Heart right ventricle (tissue), 16 donors: Measurements from ENCODE around the gene NCAPG2. TPM values are rescaled to one million over a fixed set of nuclear protein-coding genes. Genes with fewer than 3 reads are reported as not detected.

ENCODE experiments used
- ATAC-seq, 8 donors: fragments of 200-7000 bp; cut with Tn5 transposase; one replicate each; pipeline ENCODE4 v1.9.1; 2020; ENCODE audit warnings: mild to moderate bottlenecking in 8 of 8, moderate library complexity in 8 of 8, moderate number of reproducible peaks in 1 of 8
- DNase-seq, 2 donors: peaks; one replicate each; pipeline ENCODE4 v3.0.0-alpha.2; 2020
- H3K27ac ChIP-seq, 10 donors: fragments of 200-600 bp; sonication (generic) in 2 of 10; one replicate each; pipeline versions ENCODE4 v1.5.0 to v1.8.0; 2020 to 2022; ENCODE audit warnings: mild to moderate bottlenecking in 3 of 10
- H3K27me3 ChIP-seq, 7 donors: fragments of 200-600 bp; one replicate each; pipeline ENCODE4 v1.8.0; 2021 to 2022; ENCODE audit warnings: mild to moderate bottlenecking in 2 of 7
- H3K36me3 ChIP-seq, 9 donors: fragments of 200-600 bp; sonication (generic) in 1 of 9; one replicate each; pipeline versions ENCODE4 v1.5.0 to v1.8.0; 2020 to 2022; ENCODE audit warnings: mild to moderate bottlenecking in 2 of 9
- H3K4me1 ChIP-seq, 9 donors: fragments of 200-600 bp; sonication (generic) in 1 of 9; one replicate each; pipeline versions ENCODE4 v1.5.0 to v1.8.0; 2020 to 2022; ENCODE audit warnings: mild to moderate bottlenecking in 4 of 9
- H3K4me3 ChIP-seq, 10 donors: fragments of 200-600 bp; sonication (generic) in 2 of 10; one replicate each; pipeline versions ENCODE4 v1.5.0 to v1.8.0; 2020 to 2022; ENCODE audit warnings: mild to moderate bottlenecking in 7 of 10, moderate library complexity in 2 of 10
- H3K9me3 ChIP-seq, 11 donors: fragments of 200-600 bp in 10 of 11; sonication (generic) in 2 of 11; one replicate each; pipeline versions ENCODE4 v1.5.0 to v1.8.0; 2013 to 2022; ENCODE audit warnings: mild to moderate bottlenecking in 2 of 11, control low read depth in 1 of 11, moderate library complexity in 1 of 11
- CTCF ChIP-seq, 9 donors: fragments of 200-600 bp; sonication (generic) in 2 of 9; IDR thresholded peaks; one replicate each; pipeline versions ENCODE4 v1.5.0 to v1.8.0; 2021 to 2022; ENCODE audit warnings: antibody characterized with exemption in 9 of 9, mild to moderate bottlenecking in 5 of 9, moderate library complexity in 1 of 9
- WGBS, 2 donors: extraction: QIAGEN DNeasy Blood & Tissue Kit; methylation state at CpG; one replicate each; pipeline ENCODE4 v1.1.7; 2013; ENCODE audit warnings: inconsistent platforms in 1 of 2; 5-methylcytosine and 5-hydroxymethylcytosine counted together
- intact Hi-C, 10 donors: fragments of 100-400 bp; cut with DNase I; formaldehyde crosslinking; loops; one replicate each; pipeline versions ENCODE4 v1.11.1 to v1.14.2; 2022
- polyA plus RNA-seq, 2 donors: library from polyadenylated mRNA; stranded (reverse); fragments of 200-250 nt; gene quantifications; one replicate each; pipeline ENCODE4 v1.2.3, GENCODE V29; 2013
- total RNA-seq, 10 donors: library from RNA; stranded (reverse); fragmentation: NEBNext Ultra II Directional in 3 of 10; extraction: Animal tissue kit (Norgen Biotek cat#: 25700) in 3 of 10; gene quantifications; one replicate each; pipeline versions ENCODE4 v1.2.1 to v1.2.4, GENCODE V29; 2021 to 2023
- donor health status: Arrhythmogenic right ventricular cardiomyopathy.
- donor health status: ischemic (EF 13 %, LVEDD 7.1; RV severe dilation, severe dysfunction).
- donor health status: healthy with polysubstance abuse.
- donor health status: DM: no; HTN: yes; CAD: no.
- donor health status: DM: no; HTN: no; CAD: no.
- donor health status: ischemic (EF 25% LVEDD 6.9; RV normal size, moderate dysfunction).
- donor health status: ischemic (EF 25% LVEDD 5.7; RV mildly dilated, moderate dysfunction).
- donor health status: healthy.
- donor health status: DM: yes; HTN: yes; CAD: no.
- donor health status: Ischemic cardiomyopathy.
- donor health status: ischemic (EF 35%, LVEDD 5.7; RV mildly dilated, moderate dysfunction).
- donor health status: nonischemic (EF 11% LVEDD 7.7; RV severe dilation, severe dysfunction).
- donor health status: DM: yes; HTN: yes; CAD: no.
- donor health status: PGD.
- donor health status: ischemic (EF 29% LVEDD 5.4; RV normal size, mild dysfunction).
- donor health status: nonischemic (EF 23%, LVEDD 6.1; RV moderate dilation, normal function).

NCAPG2 gene
- total and polyA plus RNA-seq, 12 donors: 1.3 to 8.0 (median 4.6) TPM

- Histone ChIP-seq H3K4me1 (peaks cover 9 to 24% (median 15%) of the 10 kb centered on the region in 9 donors), H3K9me3 (peaks cover 0 to 18% (median 10%) of the 10 kb centered on the region in 11 donors), H3K36me3 (no peaks in the 10 kb centered on the region), H3K27ac (no peak overlapping the region), H3K4me3 (no peak overlapping the region), H3K27me3 (peaks cover 21 to 78% (median 70%) of the 10 kb centered on the region in 7 donors)
- WGBS, 2 donors: 64 to 71% methylated on average over 8 of the region's 8 CpGs
- no peak for TF ChIP-seq CTCF (IDR thresholded peaks at IDR 0.05)
- ATAC-seq (no peak), DNase-seq (no peak)
- intact Hi-C loops: no loop called here
These were observed 120.2 kb downstream of the NCAPG2 start for GRCh38 chr7:158584407-158584806.

DNA sequence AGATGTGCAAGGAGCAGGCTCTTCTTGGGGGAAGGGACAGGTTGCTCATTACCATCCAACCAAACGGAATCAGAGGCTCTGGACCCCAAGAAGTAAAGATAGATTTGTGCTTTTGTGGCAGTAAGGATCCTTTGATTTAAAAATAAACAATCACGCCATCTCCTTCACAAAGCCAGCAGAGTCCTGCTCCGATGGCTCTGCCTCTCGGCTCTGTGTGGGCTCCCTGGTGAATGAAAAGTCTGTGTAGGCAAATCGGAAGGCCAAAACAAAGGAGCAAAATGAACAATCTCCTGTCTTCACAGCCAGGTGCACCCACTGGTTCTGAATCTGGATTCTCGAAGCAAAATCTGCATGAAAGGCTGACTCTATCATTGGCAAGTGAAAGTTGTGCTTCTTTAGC lies 120.8 kb downstream of the NCAPG2 start:
- Histone ChIP-seq H3K27ac (no peak overlapping the region), H3K9me3 (peaks cover 0 to 24% (median 14%) of the 10 kb centered on the region in 11 donors), H3K27me3 (peaks cover 21 to 76% (median 68%) of the 10 kb centered on the region in 7 donors), H3K4me1 (peaks cover 9 to 24% (median 15%) of the 10 kb centered on the region in 9 donors), H3K4me3 (no peak overlapping the region), H3K36me3 (no peaks in the 10 kb centered on the region)
- no peak for TF ChIP-seq CTCF (IDR thresholded peaks at IDR 0.05)
- no peak for DNase-seq
- intact Hi-C loops: no loop called here
- 62 to 65% methylated on average over 6 of the region's 6 CpGs for WGBS, 2 donors
- ATAC-seq: no peak

DNA sequence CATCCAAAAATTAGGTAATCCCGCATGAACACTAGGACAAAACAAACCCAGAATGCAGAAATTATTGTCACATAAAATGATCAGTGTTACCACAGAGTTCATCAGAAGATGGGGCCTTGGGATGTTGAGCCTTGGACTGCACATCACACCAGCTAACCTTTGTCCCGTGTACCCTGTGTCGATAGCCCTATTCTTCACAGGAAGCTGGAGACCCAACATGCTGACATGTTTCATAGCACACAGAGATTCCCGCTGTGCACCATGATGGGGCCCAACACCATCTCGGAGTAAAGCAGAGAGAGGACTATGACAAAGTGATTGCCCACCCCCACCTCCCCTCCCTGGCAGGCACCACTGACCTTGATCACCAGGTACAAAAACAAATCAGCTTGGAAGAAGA lies 121.5 kb downstream of the NCAPG2 start:
- Histone ChIP-seq H3K9me3 (peaks cover 0 to 28% (median 14%) of the 10 kb centered on the region in 11 donors), H3K27ac (no peak overlapping the region), H3K4me1 (peaks cover 9 to 22% (median 15%) of the 10 kb centered on the region in 9 donors), H3K4me3 (no peak overlapping the region), H3K27me3 (peaks cover 21 to 72% (median 64%) of the 10 kb centered on the region in 7 donors), H3K36me3 (no peaks in the 10 kb centered on the region)
- intact Hi-C loops: no loop called here
- no peak for TF ChIP-seq CTCF (IDR thresholded peaks at IDR 0.05)
- DNase-seq: no peak
- no peak for ATAC-seq
- 78 to 86% methylated on average over 5 of the region's 5 CpGs for WGBS, 2 donors

DNA sequence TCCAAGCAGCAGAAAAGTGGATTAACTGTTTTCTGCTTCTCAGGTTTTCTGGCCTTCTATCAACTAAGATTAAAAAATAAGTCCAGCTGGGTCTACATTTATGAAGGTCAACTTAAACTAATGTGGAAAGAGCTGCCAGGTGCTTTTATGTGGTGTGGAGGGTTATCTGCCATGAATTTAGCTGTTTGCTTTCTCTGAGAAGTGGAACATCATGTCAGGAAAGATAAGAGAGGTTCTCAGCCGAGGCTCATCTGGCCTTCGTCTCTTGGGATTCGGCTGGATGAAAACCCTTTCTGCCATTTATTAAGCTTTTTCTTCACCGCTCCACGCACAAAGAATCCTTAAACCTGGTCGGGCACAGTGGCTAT lies 122.5 kb downstream of the NCAPG2 start:
- H3K36me3 ChIP-seq: no peaks in the 10 kb centered on the region
- H3K27me3 ChIP-seq: peaks cover 21 to 64% (median 62%) of the 10 kb centered on the region in 7 donors

More for the DNA sequence above, 122.5 kb downstream of the NCAPG2 start:
- Histone ChIP-seq H3K4me3 (no peak overlapping the region), H3K9me3 (peaks cover 0 to 28% (median 14%) of the 10 kb centered on the region in 11 donors), H3K4me1 (peaks cover 7 to 17% (median 14%) of the 10 kb centered on the region in 9 donors), H3K27ac (no peak overlapping the region)
- DNase-seq (no peak), ATAC-seq (no peak)
- intact Hi-C loops: no loop called here
- 70 to 72% methylated on average over 6 of the region's 6 CpGs for WGBS, 2 donors
- no peak for TF ChIP-seq CTCF (IDR thresholded peaks at IDR 0.05)
